Liver (tissue), 9 donors: ENCODE measurements around the gene ZNF334. TPM values are rescaled to one million over a fixed set of nuclear protein-coding genes. Genes with fewer than 3 reads are reported as not detected.

Experiments
- DNase-seq: peaks from one replicate; pipeline ENCODE4 v3.0.0-alpha.2; 2017; ENCODE audit warnings: low spot score
- H3K27ac ChIP-seq, 2 donors: one replicate each; pipeline ENCODE4 v1.7.0; 2013; ENCODE audit warnings: inconsistent platforms in 2 of 2, low read length in 2 of 2, control low read depth in 1 of 2, low read depth in 1 of 2, mild to moderate bottlenecking in 1 of 2
- H3K27me3 ChIP-seq, 4 donors: one replicate each; pipeline versions ENCODE4 v1.6.1 to v1.7.0; 2013; ENCODE audit warnings: low read length in 3 of 4, inconsistent platforms in 1 of 4, mild to moderate bottlenecking in 1 of 4, moderate library complexity in 1 of 4; ENCODE audit not compliant: control insufficient read depth in 4 of 4, insufficient read depth in 4 of 4
- H3K36me3 ChIP-seq, 4 donors: one replicate each; pipeline versions ENCODE4 v1.6.1 to v1.7.0; 2013; ENCODE audit warnings: low read length in 3 of 4, mild to moderate bottlenecking in 3 of 4, low read depth in 1 of 4, moderate library complexity in 1 of 4; ENCODE audit not compliant: control insufficient read depth in 4 of 4, insufficient read depth in 3 of 4
- H3K4me1 ChIP-seq, 4 donors: one replicate each; pipeline versions ENCODE4 v1.6.1 to v1.7.0; 2013; ENCODE audit warnings: low read length in 3 of 4, mild to moderate bottlenecking in 3 of 4, moderate library complexity in 1 of 4; ENCODE audit not compliant: control insufficient read depth in 4 of 4, insufficient read depth in 4 of 4
- H3K4me3 ChIP-seq, 3 donors: one replicate each; pipeline versions ENCODE4 v1.6.1 to v1.7.0; 2013; ENCODE audit warnings: low read length in 3 of 3, control low read depth in 1 of 3, low read depth in 1 of 3, mild to moderate bottlenecking in 1 of 3
- H3K9ac ChIP-seq, 2 donors: one replicate each; pipeline ENCODE4 v1.7.0; 2013; ENCODE audit warnings: low read length in 2 of 2, mild to moderate bottlenecking in 2 of 2, moderate library complexity in 2 of 2, control low read depth in 1 of 2, low read depth in 1 of 2
- H3K9me3 ChIP-seq, 4 donors: one replicate each; pipeline versions ENCODE4 v1.6.1 to v1.7.0; 2013; ENCODE audit warnings: low read length in 3 of 4; ENCODE audit not compliant: control insufficient read depth in 4 of 4
- ATF3 ChIP-seq: IDR thresholded peaks from 2 replicates; pipeline ENCODE4 v1.6.1; 2016; ENCODE audit warnings: antibody characterized with exemption
- EGR1 ChIP-seq, 2 donors: IDR thresholded peaks; 2 replicates each; pipeline ENCODE4 v1.6.1; 2016 to 2018; ENCODE audit warnings: antibody characterized with exemption in 2 of 2, low read depth in 2 of 2
- FOXA1 ChIP-seq: IDR thresholded peaks from 2 replicates; pipeline ENCODE4 v1.6.1; 2016; ENCODE audit warnings: antibody characterized with exemption
- GABPA ChIP-seq, 2 donors: IDR thresholded peaks in 1 of 2; conservative IDR thresholded peaks in 1 of 2; 2 replicates each; pipeline ENCODE4 v1.6.1; 2016; ENCODE audit warnings: antibody characterized with exemption in 2 of 2, mild to moderate bottlenecking in 1 of 2, moderate library complexity in 1 of 2
- HNF4G ChIP-seq: IDR thresholded peaks from 2 replicates; pipeline ENCODE4 v1.6.1; 2016; ENCODE audit warnings: antibody characterized with exemption
- JUND ChIP-seq, 2 donors: IDR thresholded peaks; 2 replicates each; pipeline ENCODE4 v1.6.1; 2016; ENCODE audit warnings: antibody characterized with exemption in 2 of 2
- RAD21 ChIP-seq, 2 donors: IDR thresholded peaks; 2 replicates each; pipeline ENCODE4 v1.6.1; 2016; ENCODE audit warnings: antibody characterized with exemption in 2 of 2, mild to moderate bottlenecking in 2 of 2
- SP1 ChIP-seq: IDR thresholded peaks from 2 replicates; pipeline ENCODE4 v1.6.1; 2018; ENCODE audit warnings: antibody characterized with exemption, mild to moderate bottlenecking
- ZBTB33 ChIP-seq: IDR thresholded peaks from 2 replicates; pipeline ENCODE4 v1.6.1; 2016; ENCODE audit warnings: antibody characterized with exemption
- WGBS: extraction: QIAGEN DNeasy Blood & Tissue Kit; methylation state at CpG from one replicate; pipeline ENCODE4 v1.1.7; 2013; 5-methylcytosine and 5-hydroxymethylcytosine counted together
- polyA plus RNA-seq, 2 donors: library from polyadenylated mRNA; stranded (reverse) in 1 of 2; unstranded in 1 of 2; fragments of 200-250 nt in 1 of 2; fragments of >200 nt in 1 of 2; fragmentation: Nextera tagmentation in 1 of 2; extraction: Ambion mirVana in 1 of 2; gene quantifications; one replicate each; pipeline versions ENCODE4 v1.2.1 to v1.2.3, GENCODE V29; 2013 to 2015
- total RNA-seq, 2 donors: library from RNA; depleted of rRNA; stranded (reverse); fragments of >200 nt; gene quantifications; one replicate each; pipeline ENCODE4 v1.2.3, GENCODE V29; 2014
- donor health status: healthy.
- donor health status: healthy.
- donor health status: healthy.
- donor health status: healthy.
- donor health status: healthy.

ZNF334 gene
- total and polyA plus RNA-seq, 4 donors = 0.65 to 3.3 (median 1.2) TPM

- Histone ChIP-seq H3K9ac (no peak overlapping the region), H3K4me1 (no peaks in the 10 kb centered on the region), H3K4me3 (no peak overlapping the region), H3K27me3 (no peaks in the 10 kb centered on the region), H3K27ac (no peak overlapping the region), H3K36me3 (no peaks in the 10 kb centered on the region), H3K9me3 (no peaks in the 10 kb centered on the region)
- whole genome bisulfite sequencing = 88% methylated on average over 5 of the region's 5 CpGs
- DNase-seq = no peak
- TF ChIP-seq ATF3 (no peak), ZBTB33 (no peak), FOXA1 (no peak)
These were observed 35.3 kb upstream of the ZNF334 start for GRCh38 chr20:46548688-46549087.

GRCh38 chr20:46547995-46548394 is 34.6 kb upstream of the ZNF334 start:
- H3K4me3 ChIP-seq = no peak overlapping the region
- WGBS = 89% methylated on average over 6 of the region's 6 CpGs
- no peaks in the 10 kb centered on the region for H3K36me3 ChIP-seq
- TF ChIP-seq ATF3 = no peak
- TF ChIP-seq HNF4G = no peak
- TF ChIP-seq GABPA (IDR thresholded peaks at IDR 0.05 in 1 of 2, conservative IDR thresholded peaks at IDR 0.05 in 1 of 2) = no peak
- H3K9me3 ChIP-seq = no peaks in the 10 kb centered on the region
- DNase-seq = no peak
- no peak overlapping the region for H3K9ac ChIP-seq
- H3K27me3 ChIP-seq = no peaks in the 10 kb centered on the region
- H3K27ac ChIP-seq = no peak overlapping the region
- no peaks in the 10 kb centered on the region for H3K4me1 ChIP-seq

GRCh38 chr20:46546936-46547335 is 33.6 kb upstream of the ZNF334 start:
- Histone ChIP-seq H3K27ac (no peak overlapping the region), H3K9me3 (no peaks in the 10 kb centered on the region), H3K27me3 (no peaks in the 10 kb centered on the region), H3K9ac (no peak overlapping the region), H3K4me3 (no peak overlapping the region), H3K4me1 (no peaks in the 10 kb centered on the region), H3K36me3 (no peaks in the 10 kb centered on the region)
- no peak for TF ChIP-seq RAD21 (IDR thresholded peaks at IDR 0.05)
- TF ChIP-seq EGR1 (IDR thresholded peaks at IDR 0.05; ENCODE audit: low read depth in 2 of 2) = no peak
- no peak for DNase-seq
- WGBS = 81% methylated on average over 6 of the region's 6 CpGs

- H3K36me3 ChIP-seq = no peaks in the 10 kb centered on the region
- H3K4me3 ChIP-seq = no peak overlapping the region
- TF ChIP-seq SP1 = no peak
- TF ChIP-seq JUND (IDR thresholded peaks at IDR 0.05) = no peak
- H3K9ac ChIP-seq = no peak overlapping the region
- H3K9me3 ChIP-seq = no peaks in the 10 kb centered on the region
- no peak overlapping the region for H3K27ac ChIP-seq
- no peak for DNase-seq
- no peaks in the 10 kb centered on the region for H3K4me1 ChIP-seq
- 89% methylated on average over 3 of the region's 3 CpGs for WGBS
- H3K27me3 ChIP-seq = no peaks in the 10 kb centered on the region
These were observed 32.9 kb upstream of the ZNF334 start for GRCh38 chr20:46546298-46546697.
